AG10803 (cell line): ENCODE results near the gene C2CD5.

Source experiments
- DNase-seq: peaks from one replicate; pipeline ENCODE4 v3.0.0; 2010; ENCODE audit warnings: low read depth
- H3K4me3 ChIP-seq: 2 replicates; pipeline ENCODE4 v1.5.1; 2011; ENCODE audit warnings: mild to moderate bottlenecking, low read length, control low read depth
- CTCF ChIP-seq: conservative IDR thresholded peaks from 2 replicates; pipeline ENCODE4 v1.5.1; 2011; ENCODE audit warnings: mild to moderate bottlenecking, low read length, control low read depth, inconsistent platforms

C2CD5 gene

GRCh38 chr12:22443379-22444316 is 100.7 kb downstream of the C2CD5 start:
- peak; percentile 82 for TF ChIP-seq CTCF
- DNase-seq = peak; percentile 76
- H3K4me3 ChIP-seq = no peak overlapping the region

GRCh38 chr12:22437031-22437806 is 107.1 kb downstream of the C2CD5 start:
- no peak for TF ChIP-seq CTCF
- H3K4me3 ChIP-seq = no peak overlapping the region
- no peak for DNase-seq

- no peak for DNase-seq
- no peak overlapping the region for H3K4me3 ChIP-seq
- no peak for TF ChIP-seq CTCF
Observed at GRCh38 chr12:22435583-22435982, 108.8 kb downstream of the C2CD5 start.

GRCh38 chr12:22431693-22432251 is 112.6 kb downstream of the C2CD5 start:
- no peak for TF ChIP-seq CTCF
- DNase-seq = no peak
- H3K4me3 ChIP-seq = no peak overlapping the region

- no peak for TF ChIP-seq CTCF
- no peak overlapping the region for H3K4me3 ChIP-seq
- DNase-seq = no peak
Observed at GRCh38 chr12:22416801-22417200, 127.5 kb downstream of the C2CD5 start.

- H3K4me3 ChIP-seq = no peak overlapping the region
- no peak for TF ChIP-seq CTCF
- peak; percentile 6 for DNase-seq
Observed at GRCh38 chr12:22415342-22416309, 128.7 kb downstream of the C2CD5 start.
